GM10847 (cell line): ENCODE data around the gene RRM2.

Experiments
- POLR2A ChIP-seq: IDR thresholded peaks from 2 replicates; pipeline ENCODE4 v1.6.1; 2011; ENCODE audit not compliant: insufficient read length; ENCODE audit errors: extremely low read depth

Gene RRM2

DNA sequence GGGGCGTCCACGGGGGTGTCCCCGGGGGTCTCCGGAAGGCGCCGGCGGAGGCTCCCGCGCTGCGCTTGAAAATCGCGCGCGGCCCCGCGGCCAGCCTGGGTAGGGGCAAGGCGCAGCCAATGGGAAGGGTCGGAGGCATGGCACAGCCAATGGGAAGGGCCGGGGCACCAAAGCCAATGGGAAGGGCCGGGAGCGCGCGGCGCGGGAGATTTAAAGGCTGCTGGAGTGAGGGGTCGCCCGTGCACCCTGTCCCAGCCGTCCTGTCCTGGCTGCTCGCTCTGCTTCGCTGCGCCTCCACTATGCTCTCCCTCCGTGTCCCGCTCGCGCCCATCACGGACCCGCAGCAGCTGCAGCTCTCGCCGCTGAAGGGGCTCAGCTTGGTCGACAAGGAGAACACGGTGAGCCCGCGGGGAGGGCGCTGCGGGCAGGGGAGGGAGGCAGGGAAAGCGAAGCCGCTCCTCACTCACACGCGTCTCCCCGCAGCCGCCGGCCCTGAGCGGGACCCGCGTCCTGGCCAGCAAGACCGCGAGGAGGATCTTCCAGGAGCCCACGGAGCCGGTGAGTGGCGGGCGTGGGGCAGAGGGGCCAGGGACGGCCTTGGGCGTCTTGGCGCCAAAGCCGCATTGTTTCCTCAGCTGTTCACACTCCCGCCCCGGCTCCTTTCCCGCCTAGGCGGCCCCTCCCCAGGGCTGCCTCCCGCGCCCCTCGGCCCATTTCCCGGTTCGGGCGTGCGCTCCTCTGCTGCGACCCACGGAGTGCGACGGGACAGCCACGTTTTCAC lies at the start of gene RRM2:
TSS of gene RRM2 (plus strand) at position 240 of the 781 bp plus-strand sequence. CDS start at position 300, 60 bp downstream.
- TF ChIP-seq POLR2A, result peak; percentile 98

DNA sequence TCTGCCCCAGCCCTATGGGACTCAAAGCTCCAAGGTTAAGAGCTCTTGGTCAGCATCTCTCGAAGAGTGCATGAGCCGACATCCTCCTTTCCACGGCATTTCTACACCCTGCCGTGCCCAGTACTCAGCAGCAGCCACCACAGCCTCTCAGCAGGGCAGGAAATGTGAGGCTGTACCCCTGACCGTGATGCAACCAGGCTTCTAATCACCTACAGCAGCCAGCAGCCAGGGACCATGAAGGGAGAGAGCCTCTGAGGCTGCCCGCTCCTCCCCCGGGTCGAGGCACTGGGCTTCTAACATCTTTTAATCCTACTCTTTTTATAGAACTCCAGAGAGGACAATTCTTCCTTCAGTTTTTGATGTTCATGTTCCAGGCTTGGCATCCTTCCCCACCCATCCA lies 48.8 kb upstream of the RRM2 start:
- no peak for TF ChIP-seq POLR2A

DNA sequence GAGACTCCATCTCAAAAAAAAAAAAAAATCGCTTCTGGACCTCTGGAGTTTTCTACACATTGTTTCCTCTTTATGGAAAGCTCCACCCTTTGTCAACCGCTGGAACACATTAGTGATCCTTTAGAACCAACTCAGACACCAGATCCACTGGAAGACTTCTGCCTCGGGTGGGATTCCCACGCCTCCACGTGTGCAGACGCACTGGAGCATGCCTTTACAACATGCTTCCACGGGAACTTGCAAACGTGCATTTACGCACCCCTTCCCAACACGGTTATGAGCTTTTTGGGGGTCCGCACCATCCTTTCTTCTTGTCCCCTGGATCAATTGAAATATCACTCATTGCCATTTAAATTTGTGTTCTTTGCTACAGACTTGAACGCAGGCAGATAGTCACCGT lies 47.4 kb upstream of the RRM2 start:
- no peak for TF ChIP-seq POLR2A

DNA sequence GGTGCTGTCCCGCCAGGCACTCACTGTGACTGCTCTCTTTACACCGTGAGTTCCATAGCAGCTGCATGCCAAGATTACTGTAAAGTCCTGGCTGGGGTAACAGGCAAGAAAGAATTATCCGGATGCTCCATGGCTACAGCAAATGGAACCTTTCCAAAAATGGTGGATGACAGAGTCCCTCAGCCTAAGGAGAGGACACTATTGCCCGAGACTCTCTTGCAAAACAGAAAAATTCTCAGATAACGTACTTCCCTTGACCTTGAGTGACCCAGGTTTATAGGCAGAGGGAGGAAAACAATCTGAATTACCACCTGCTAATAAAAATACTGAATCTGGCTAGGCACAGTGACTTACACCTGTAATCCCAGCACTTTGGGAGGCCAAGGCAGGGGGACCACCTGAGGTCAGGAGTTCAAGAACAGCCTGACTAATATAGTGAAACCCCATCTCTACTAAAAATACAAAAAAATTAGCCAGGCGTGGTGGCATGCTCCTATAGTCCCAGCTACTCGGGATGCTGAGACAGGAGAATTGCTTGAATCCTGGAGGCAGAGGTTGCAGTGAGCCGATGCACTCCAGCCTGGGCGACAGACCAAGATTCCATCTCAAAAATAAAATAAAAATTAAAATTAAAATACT lies 46.8 kb upstream of the RRM2 start:
- TF ChIP-seq POLR2A, result no peak

DNA sequence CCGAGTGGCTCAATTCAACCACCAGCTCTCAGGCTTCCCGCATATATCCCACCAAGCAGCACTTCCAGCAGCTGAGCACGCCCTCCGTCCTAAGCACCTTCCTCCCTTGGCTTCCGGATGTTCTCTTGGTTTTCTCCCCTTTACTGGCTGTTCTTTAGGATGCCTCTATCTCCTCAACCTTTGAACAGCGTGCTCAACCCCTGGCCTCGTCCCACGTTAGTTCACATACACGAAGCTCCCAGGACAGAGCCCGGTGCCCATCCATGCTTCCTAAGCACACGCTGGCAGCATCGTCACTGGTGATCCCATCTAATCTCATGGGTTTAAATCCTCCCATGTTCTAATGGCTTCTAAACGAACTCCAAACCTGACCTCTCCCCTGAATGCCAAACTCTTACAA lies 46.0 kb upstream of the RRM2 start:
- TF ChIP-seq POLR2A, result no peak

DNA sequence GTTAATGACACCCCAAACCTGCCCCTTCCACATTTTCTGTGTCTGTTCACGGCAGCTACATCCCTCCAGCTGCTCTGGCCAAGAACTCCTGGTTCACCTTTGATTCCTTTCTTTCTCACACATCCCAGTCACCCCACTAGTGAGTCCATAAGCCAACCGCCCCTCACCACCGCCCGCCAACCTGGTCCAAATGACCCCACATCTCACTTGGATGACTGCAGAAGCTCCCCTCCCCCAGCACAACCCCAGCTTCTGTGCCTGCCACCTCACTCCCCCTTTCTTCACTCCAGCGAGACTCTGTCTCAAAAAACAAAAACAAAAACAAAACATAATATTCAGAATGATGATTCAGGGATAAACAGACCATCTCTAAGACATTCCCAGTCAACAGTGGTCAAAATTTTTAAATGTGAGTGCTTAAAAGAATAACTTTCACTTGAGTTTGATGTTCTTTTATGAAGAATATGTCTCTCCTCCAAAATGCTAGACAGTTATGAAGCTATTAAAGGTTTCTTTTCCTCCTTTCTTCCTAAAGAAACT lies 45.5 kb upstream of the RRM2 start:
- TF ChIP-seq POLR2A, result no peak

DNA sequence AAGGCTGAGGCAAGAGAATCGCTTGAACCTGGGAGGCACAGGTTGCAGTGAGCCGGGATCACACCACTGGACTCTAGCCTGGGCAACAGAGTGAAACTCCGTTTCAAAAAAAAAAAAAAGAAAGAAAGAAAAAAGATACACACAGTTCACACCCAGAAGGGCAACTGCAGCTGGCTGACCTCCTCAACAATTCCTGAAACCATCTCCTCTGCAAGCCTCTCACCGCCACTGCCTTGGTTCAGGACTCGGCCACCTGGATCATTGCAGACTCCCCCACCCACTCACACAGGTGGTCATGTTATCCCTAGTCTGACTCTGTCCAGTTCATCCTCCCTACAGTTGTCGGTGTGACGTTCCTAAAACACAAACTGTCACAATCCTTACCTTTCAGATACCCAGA lies 44.5 kb upstream of the RRM2 start:
- no peak for TF ChIP-seq POLR2A

DNA sequence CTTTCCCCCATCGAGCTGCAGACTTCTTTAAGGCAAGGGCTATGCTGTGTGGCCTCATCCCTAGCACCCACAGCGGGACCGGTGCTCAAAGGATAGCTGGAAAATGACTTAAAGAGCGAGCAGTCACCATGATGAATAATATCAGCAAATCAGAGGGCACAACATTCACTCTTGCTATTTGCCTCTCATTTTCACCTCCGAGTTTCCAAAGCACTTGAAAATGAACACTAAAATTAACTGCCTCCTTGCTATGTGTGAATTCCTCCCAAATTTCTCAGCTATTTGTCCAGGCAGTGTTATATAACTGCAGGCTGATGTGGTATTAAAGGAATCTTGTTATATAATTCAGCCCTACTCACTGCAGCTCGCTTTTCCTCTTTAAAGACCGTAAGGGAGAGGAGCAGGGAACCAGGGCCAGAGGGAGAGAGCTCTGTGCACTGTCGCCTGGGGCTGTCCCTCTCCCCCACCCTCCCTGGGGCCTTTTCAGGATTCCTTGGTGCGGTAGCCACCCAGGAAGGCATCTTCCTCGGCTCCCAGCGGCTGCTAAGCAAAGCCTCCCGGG lies 43.8 kb upstream of the RRM2 start:
- no peak for TF ChIP-seq POLR2A

DNA sequence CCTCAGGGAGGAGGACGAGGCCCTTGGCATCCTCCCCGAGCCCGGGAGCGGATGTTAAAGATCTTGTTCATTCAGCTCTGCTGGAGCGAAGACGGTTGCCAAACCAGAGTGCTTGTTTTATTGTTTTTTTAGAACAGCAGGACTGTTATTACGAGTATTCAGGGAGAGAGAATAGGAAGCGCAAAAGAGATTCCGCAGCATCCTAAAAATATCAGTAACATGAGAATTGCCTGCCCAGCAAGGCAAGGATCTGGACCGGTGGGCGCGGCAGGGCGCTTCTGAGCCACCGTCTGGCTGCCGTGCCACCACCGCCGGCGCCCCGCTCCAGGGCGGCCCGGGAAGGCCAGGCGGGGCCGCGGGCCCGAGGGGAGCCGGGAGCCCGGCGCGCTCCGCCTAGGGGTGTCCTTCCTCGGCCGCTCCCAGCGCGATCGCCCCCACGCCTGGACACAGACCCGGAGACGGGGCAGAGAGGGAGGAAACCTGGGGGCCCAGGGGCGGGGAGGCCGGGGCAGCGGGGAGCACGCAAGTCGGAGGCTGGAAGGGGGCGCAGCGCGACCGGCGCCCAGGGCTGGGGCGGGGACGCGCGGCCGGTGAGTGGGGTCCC lies 43.2 kb upstream of the RRM2 start:
- no peak for TF ChIP-seq POLR2A

DNA sequence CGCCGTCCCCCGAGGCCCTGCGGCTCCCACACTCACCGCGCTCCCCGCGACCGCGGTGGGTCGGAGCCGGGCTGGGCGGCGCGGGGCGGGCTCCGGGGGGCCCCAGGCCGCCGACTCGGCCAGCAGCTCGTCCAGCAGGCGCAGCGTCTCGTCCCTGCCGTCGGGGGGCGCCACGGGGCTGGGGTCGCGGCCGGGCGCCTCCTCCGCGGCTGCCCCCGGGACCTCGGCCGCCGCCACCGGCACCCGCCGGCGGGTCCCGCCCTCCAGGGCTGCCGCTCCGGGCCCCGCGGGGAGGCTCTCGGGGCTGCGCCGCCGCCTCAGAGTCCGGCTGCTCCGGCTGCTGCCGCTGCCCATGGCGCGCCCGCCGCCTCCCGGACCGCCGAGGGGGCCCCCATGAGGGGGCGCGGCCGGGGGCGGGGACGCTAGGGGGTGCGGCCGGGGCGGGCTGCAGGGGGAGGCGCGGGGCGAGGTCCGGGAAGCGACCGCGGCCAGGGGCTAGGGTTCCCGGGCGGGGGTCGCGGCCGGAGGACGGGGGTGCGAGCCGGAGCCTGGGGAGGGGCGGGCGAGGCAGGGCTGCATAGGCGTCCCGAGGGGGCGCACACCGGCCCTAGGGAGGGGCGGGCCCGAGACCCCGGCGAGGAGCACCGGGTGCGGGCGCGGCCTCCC lies 42.5 kb upstream of the RRM2 start, which contains the start of gene CYS1:
TSS of gene CYS1 (minus strand) at position 542 of the 666 bp plus-strand sequence. CDS start at position 354, 188 bp downstream.
- TF ChIP-seq POLR2A, result peak; percentile 21

DNA sequence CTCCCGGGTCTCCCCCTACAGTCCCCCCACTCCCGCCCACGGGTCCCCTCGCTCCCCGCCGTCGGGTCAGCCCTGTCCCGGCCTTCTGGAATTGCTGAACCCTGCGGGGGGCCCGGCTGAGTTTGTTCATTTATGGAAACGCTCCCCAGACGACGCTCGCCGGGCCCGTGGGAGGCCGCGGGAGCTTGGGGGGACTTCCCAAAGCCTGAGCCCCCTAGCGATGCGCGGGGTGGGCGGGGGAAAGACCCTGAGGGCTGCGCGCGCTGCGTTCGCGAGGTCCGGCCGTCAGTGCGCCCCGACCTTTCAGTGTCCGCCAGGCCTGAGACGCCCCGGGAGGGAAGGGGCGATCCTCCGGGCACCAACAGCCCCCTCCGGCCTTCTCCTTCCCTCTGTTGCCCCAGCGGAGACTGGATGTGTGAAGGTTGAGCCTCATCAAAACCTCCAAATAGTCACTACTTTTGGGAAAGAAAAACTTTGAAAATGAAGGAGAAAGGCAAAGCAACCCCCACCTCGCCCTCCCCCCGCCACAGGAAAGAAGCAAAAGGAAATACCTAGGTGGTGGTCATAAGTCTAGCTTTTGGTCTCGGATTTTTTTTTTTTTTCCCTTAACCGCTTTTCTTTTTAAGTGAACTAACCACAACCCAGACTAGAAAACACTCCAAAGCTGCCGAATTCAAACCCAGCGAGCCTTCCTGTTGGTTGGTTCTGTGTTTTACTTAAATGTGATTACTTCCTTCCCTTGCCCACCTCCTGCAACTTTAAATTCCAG lies 41.8 kb upstream of the RRM2 start:
- peak; percentile 18 for TF ChIP-seq POLR2A

DNA sequence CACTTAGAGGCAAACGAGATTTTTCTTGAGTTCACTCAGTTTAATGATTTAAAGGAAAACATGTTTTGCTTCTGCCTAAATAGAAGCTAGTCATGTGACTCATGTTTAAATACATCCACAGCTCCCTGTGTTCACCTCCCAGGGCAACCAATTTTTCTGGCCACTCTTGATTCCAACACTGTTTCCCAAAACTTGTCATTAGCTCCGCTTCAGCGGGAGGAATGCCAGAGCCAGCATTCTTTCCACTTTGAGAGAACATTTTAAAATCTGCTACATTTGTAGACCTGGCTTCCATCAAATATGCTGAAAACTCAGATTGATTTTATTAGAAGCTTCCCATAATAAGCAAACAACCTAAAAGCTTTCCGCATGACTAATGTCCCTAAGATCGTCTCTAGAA lies 39.5 kb upstream of the RRM2 start:
- TF ChIP-seq POLR2A, result no peak

DNA sequence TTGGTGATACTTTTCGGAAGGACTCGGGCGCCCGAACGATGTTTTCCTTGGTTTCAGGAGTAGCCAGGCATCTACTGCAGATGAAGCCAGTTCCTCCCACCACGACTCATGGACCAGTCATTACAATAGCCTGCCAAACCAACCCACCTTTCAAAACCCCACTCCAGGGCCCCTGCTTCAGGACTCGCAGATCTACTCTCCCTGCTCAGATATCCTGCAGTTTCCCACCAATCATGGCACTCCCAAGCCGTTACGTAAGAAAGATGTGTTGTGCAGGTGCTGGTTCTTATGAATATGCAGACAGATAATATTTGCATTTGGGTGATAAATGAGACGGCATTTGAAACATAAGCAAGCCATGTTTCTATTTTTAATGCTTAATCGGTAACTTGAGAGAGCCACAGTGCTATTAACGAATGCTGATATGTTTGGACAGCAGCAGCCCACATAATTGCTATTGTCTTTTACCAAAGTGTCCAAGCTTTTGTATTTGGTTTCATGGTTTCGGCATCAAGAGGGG lies 38.8 kb upstream of the RRM2 start:
- no peak for TF ChIP-seq POLR2A

DNA sequence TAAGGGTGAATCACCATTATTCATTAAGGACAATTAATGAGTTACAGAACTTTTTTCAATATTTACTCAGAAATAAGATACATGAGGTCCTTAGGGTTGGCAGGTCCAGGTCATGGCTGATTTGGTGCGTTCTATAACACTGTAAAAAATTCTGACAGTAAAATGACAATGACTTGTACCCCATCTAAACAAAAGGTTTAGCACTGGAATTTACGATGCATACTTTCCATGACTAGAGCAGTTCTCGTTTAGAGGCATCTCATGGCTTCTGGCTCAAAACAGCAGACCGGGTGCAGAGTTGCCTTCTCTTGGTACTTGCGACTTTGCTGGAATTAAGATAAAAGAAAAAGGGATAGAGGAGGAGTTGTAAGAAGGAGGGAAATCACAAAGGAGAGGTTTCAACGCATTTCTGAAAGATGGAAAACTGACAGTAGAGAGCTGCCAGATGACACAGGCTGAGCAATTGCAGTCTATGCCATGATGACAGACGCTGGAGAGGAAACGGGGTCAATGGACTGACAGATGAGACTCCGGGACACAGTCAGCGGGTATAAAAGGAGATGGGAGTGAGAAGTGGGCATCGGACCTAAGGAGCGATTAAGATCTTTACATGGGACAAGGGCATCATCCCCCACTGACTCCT lies 38.2 kb upstream of the RRM2 start:
- TF ChIP-seq POLR2A, result no peak
